Panc1 (cell line): Measurements from ENCODE around the gene USP3. TPM values are rescaled to one million over a fixed set of nuclear protein-coding genes. Genes with fewer than 3 reads are reported as not detected.

ENCODE experiments used
- ATAC-seq: fragments of 200-7000 bp; cut with Tn5 transposase; 2 replicates; pipeline ENCODE4 v1.9.1; 2020; ENCODE audit warnings: mild to moderate bottlenecking, moderate library complexity
- BruUV-seq: library from RNA; stranded (reverse); fragments of 400-500 nt; replicated peaks from 2 replicates; lab custom pipeline; 2021; lab: Mats Ljungman, UMichigan
- CTCF ChIA-PET: fragments of 300-600 bp; sonication (Branson Sonifier 250); formaldehyde crosslinking; loops from one replicate; lab custom pipeline; 2022; ENCODE audit warnings: antibody characterized with exemption; lab: Charles Lee
- POLR2A ChIA-PET: fragments of 300-600 bp; sonication (Branson Sonifier 250); formaldehyde crosslinking; loops from one replicate; lab custom pipeline; 2022; ENCODE audit warnings: antibody characterized with exemption; lab: Charles Lee
- DNase-seq: peaks from one replicate; pipeline ENCODE4 v3.0.0-alpha.2; 2010; ENCODE audit warnings: low read depth, low spot score
- H3K27ac ChIP-seq: 2 replicates; pipeline ENCODE4 v1.5.1; 2011; ENCODE audit warnings: mild to moderate bottlenecking, low read length, inconsistent platforms
- H3K27me3 ChIP-seq: fragments of 200-500 bp; sonication (Bioruptor generic); 2 replicates; pipeline ENCODE4 v1.6.0; 2014; ENCODE audit warnings: low read length, inconsistent platforms; ENCODE audit not compliant: control insufficient read depth, insufficient read depth
- H3K36me3 ChIP-seq: fragments of 200-500 bp; sonication (Bioruptor generic); 2 replicates; pipeline ENCODE4 v1.5.1; 2014; ENCODE audit warnings: inconsistent platforms, mild to moderate bottlenecking, low read length, moderate library complexity; ENCODE audit not compliant: control insufficient read depth, insufficient read depth
- H3K4me1 ChIP-seq: 2 replicates; pipeline ENCODE4 v1.5.1; 2011; ENCODE audit warnings: inconsistent platforms, mild to moderate bottlenecking, low read length, moderate library complexity; ENCODE audit not compliant: control insufficient read depth, insufficient read depth
- H3K4me3 ChIP-seq, 2 experiments: 2 replicates each; pipeline ENCODE4 v1.5.1; 2011 to 2012; ENCODE audit warnings: low read depth in 2 of 2, low read length in 2 of 2, mild to moderate bottlenecking in 2 of 2, inconsistent platforms in 1 of 2, moderate library complexity in 1 of 2
- H3K9me3 ChIP-seq: fragments of 200-500 bp; sonication (Bioruptor generic); 2 replicates; pipeline ENCODE4 v1.5.1; 2014; ENCODE audit warnings: low read depth, mild to moderate bottlenecking, inconsistent platforms, low read length, moderate library complexity; ENCODE audit not compliant: control insufficient read depth, insufficient read depth
- POLR2AphosphoS5 ChIP-seq: IDR thresholded peaks from 2 replicates; pipeline ENCODE4 v1.6.1; 2012; ENCODE audit warnings: mild to moderate bottlenecking, low read depth, low read length, moderate library complexity
- SIN3A ChIP-seq: IDR thresholded peaks from 2 replicates; pipeline ENCODE4 v1.6.1; 2012; ENCODE audit warnings: low read depth, mild to moderate bottlenecking, low read length, moderate library complexity, borderline replicate concordance; ENCODE audit not compliant: insufficient read depth
- TCF7L2 ChIP-seq: IDR thresholded peaks from 2 replicates; pipeline ENCODE4 v1.6.1; 2011; ENCODE audit warnings: mild to moderate bottlenecking, low read depth, low read length, inconsistent platforms
- in situ Hi-C: cut with HindIII; loops from 2 replicates; pipeline ENCODE4 v1.10.0; 2016; ENCODE audit warnings: low sequenced_read_pairs, low pct_unique_long_range_greater_than_20kb
- intact Hi-C: fragments of 100-400 bp; cut with micrococcal nuclease; formaldehyde crosslinking; loops from one replicate; pipeline ENCODE4 v1.10.0; 2022; ENCODE audit not compliant: unreplicated experiment
- total RNA-seq: library from RNA; stranded (reverse); gene quantifications from one replicate; pipeline ENCODE4 v1.2.1, GENCODE V29; 2021; ENCODE audit not compliant: unreplicated experiment
- TF ChIP-seq, protein P1 (sequence below), 2 experiments: IDR thresholded peaks; 2 replicates each; pipeline ENCODE4 v1.6.1; 2011 to 2012; ENCODE audit warnings: low read depth in 2 of 2, control low read depth in 1 of 2, low read length in 1 of 2, mild to moderate bottlenecking in 1 of 2, moderate library complexity in 1 of 2; ENCODE audit not compliant: insufficient read depth in 1 of 2
- TF ChIP-seq, protein P2 (sequence below): fragments of 450-650 bp; IDR thresholded peaks from 2 replicates; pipeline ENCODE4 v1.5.1; 2017; ENCODE audit warnings: mild to moderate bottlenecking

Gene USP3
- total RNA-seq, 1 experiment from 2014 or later: 51.4 TPM

DNA sequence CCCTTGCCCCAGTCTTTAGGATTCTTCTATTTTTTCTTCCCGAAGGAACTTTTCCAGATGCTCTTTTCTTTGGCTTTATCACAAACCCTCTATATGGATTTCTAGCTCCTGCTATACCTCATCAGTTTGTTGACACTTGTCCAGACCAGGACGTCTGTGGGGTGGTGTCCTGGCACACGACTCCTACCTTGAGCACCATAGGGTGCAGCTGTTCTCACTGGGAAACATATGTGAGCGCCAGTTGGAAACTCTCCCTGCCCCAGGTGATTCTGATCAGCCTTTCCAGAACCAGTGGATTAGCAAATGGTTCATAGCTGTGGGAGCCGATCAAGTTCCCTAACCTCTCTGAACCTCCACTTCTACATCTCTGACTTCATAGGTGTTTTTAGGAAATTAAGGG is 40.6 kb upstream of the USP3 start:
- no peaks in the 10 kb centered on the region for H3K27me3 ChIP-seq
- H3K27ac ChIP-seq: no peak overlapping the region; the same call in 1 of the 2 replicates
- BruUV-seq: no TSS peak
- TF ChIP-seq POLR2AphosphoS5: no peak
- no peak for TF ChIP-seq SIN3A
- TF ChIP-seq, protein P1, sequence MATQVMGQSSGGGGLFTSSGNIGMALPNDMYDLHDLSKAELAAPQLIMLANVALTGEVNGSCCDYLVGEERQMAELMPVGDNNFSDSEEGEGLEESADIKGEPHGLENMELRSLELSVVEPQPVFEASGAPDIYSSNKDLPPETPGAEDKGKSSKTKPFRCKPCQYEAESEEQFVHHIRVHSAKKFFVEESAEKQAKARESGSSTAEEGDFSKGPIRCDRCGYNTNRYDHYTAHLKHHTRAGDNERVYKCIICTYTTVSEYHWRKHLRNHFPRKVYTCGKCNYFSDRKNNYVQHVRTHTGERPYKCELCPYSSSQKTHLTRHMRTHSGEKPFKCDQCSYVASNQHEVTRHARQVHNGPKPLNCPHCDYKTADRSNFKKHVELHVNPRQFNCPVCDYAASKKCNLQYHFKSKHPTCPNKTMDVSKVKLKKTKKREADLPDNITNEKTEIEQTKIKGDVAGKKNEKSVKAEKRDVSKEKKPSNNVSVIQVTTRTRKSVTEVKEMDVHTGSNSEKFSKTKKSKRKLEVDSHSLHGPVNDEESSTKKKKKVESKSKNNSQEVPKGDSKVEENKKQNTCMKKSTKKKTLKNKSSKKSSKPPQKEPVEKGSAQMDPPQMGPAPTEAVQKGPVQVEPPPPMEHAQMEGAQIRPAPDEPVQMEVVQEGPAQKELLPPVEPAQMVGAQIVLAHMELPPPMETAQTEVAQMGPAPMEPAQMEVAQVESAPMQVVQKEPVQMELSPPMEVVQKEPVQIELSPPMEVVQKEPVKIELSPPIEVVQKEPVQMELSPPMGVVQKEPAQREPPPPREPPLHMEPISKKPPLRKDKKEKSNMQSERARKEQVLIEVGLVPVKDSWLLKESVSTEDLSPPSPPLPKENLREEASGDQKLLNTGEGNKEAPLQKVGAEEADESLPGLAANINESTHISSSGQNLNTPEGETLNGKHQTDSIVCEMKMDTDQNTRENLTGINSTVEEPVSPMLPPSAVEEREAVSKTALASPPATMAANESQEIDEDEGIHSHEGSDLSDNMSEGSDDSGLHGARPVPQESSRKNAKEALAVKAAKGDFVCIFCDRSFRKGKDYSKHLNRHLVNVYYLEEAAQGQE (IDR thresholded peaks at IDR 0.05; ENCODE audit: insufficient read depth in 1 of 2, low read depth in 2 of 2, low read length in 1 of 2): no peak
- no peak for TF ChIP-seq TCF7L2
- TF ChIP-seq, protein P2, sequence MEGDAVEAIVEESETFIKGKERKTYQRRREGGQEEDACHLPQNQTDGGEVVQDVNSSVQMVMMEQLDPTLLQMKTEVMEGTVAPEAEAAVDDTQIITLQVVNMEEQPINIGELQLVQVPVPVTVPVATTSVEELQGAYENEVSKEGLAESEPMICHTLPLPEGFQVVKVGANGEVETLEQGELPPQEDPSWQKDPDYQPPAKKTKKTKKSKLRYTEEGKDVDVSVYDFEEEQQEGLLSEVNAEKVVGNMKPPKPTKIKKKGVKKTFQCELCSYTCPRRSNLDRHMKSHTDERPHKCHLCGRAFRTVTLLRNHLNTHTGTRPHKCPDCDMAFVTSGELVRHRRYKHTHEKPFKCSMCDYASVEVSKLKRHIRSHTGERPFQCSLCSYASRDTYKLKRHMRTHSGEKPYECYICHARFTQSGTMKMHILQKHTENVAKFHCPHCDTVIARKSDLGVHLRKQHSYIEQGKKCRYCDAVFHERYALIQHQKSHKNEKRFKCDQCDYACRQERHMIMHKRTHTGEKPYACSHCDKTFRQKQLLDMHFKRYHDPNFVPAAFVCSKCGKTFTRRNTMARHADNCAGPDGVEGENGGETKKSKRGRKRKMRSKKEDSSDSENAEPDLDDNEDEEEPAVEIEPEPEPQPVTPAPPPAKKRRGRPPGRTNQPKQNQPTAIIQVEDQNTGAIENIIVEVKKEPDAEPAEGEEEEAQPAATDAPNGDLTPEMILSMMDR: no peak
- in situ Hi-C loops: no loop called here
- peaks cover 39% of the 10 kb centered on the region for H3K4me1 ChIP-seq
- no peaks in the 10 kb centered on the region for H3K9me3 ChIP-seq
- no peak overlapping the region for H3K4me3 ChIP-seq
- ChIA-PET CTCF (no interaction called here), POLR2A (no interaction called here)
- no peaks in the 10 kb centered on the region for H3K36me3 ChIP-seq
- DNase-seq (no peak), ATAC-seq (no peak)
- intact Hi-C loops: no loop called here

DNA sequence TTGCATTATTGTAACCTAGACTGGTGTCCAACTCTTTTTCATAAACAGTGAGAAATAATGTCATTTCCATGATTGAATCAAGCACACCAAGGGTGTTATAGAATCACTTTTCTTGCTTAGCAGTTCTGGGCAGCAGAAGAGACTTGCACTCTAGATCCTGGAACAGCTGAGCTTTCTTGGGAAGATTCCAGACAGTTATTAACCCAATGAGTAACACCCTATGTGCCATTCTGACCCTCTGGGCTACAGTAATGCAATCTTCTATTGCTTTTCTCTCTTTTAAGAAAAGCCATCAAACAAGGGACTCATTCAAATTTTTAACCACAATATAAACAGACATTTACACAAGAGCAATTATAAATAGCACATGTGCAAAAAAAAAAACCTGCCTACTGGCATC is 39.3 kb upstream of the USP3 start:
- no peak for DNase-seq
- Histone ChIP-seq H3K36me3 (no peaks in the 10 kb centered on the region), H3K9me3 (no peaks in the 10 kb centered on the region), H3K4me1 (peaks cover 39% of the 10 kb centered on the region), H3K27ac (no peak overlapping the region), H3K4me3 (no peak overlapping the region), H3K27me3 (no peaks in the 10 kb centered on the region)
- ChIA-PET POLR2A (interaction anchor here (0.7 kb wide), 1 partner anchor 134 kb away, joined by 4 read pairs; no protein-coding TSS in a partner anchor), CTCF (no interaction called here)
- intact Hi-C loops: loop anchor here (5.0 kb wide), 1 partner anchor 132 kb away; the partner anchor contains the start of gene FBXL22
- ATAC-seq: no peak
- in situ Hi-C loops: no loop called here
- no TSS peak for BruUV-seq
- TF ChIP-seq POLR2AphosphoS5 (no peak), TCF7L2 (no peak), SIN3A (no peak)
